AG04449 (cell line): ENCODE measurements around the gene ABCC6.
"Not testable (repeated sequence)": the region's sequence is repeated elsewhere in the genome, so short reads cannot be mapped to it uniquely, and the experiment has no call there.

Experiments used
- CTCF ChIA-PET: fragments of 350-600 bp; formaldehyde crosslinking; extraction: SDS; loops from one replicate; lab custom pipeline; 2021; ENCODE audit warnings: antibody characterized with exemption; lab: Yijun Ruan, JAX
- POLR2A ChIA-PET: fragments of 400-600, 350-600 bp; formaldehyde crosslinking; extraction: SDS; loops from one replicate; lab custom pipeline; 2020; ENCODE audit warnings: antibody characterized with exemption, inconsistent platforms; lab: Yijun Ruan, JAX
- DNase-seq: peaks from one replicate; pipeline ENCODE4 v3.0.0-alpha.2; 2010; ENCODE audit warnings: low read depth, low spot score
- H3K4me3 ChIP-seq: 2 replicates; pipeline ENCODE4 v1.5.1; 2011; ENCODE audit warnings: low read depth, mild to moderate bottlenecking, control low read depth, low read length
- TF ChIP-seq, protein P1 (sequence below): IDR thresholded peaks from one replicate; pipeline ENCODE4 v1.5.1; 2011; ENCODE audit warnings: mild to moderate bottlenecking, moderate library complexity, low read length, control low read depth, inconsistent platforms; ENCODE audit not compliant: insufficient read depth; ENCODE audit errors: missing control alignments

ABCC6 gene

DNA sequence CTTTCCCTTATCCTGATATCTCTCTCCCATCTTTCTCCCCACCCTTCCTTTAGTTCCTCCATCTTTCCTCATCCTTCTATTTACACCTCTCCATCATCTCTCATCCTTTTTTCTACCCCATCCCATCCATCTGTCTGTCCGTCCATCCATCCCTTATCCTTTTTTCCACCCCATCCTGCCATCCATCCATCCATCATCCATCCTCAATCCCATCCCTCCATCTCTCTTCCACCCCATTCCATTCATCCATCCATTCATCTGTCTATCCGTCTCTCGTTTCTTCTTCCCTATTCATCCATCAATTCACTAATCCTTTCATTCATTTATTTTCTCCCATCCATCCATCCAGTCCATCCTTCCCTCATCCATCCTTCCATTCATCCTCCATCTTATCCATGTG lies 68.1 kb downstream of the ABCC6 start:
- ChIA-PET POLR2A (no interaction called here), CTCF (no interaction called here)
- no peak for DNase-seq
- no peak overlapping the region for H3K4me3 ChIP-seq
- TF ChIP-seq, protein P1, sequence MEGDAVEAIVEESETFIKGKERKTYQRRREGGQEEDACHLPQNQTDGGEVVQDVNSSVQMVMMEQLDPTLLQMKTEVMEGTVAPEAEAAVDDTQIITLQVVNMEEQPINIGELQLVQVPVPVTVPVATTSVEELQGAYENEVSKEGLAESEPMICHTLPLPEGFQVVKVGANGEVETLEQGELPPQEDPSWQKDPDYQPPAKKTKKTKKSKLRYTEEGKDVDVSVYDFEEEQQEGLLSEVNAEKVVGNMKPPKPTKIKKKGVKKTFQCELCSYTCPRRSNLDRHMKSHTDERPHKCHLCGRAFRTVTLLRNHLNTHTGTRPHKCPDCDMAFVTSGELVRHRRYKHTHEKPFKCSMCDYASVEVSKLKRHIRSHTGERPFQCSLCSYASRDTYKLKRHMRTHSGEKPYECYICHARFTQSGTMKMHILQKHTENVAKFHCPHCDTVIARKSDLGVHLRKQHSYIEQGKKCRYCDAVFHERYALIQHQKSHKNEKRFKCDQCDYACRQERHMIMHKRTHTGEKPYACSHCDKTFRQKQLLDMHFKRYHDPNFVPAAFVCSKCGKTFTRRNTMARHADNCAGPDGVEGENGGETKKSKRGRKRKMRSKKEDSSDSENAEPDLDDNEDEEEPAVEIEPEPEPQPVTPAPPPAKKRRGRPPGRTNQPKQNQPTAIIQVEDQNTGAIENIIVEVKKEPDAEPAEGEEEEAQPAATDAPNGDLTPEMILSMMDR, result no peak

DNA sequence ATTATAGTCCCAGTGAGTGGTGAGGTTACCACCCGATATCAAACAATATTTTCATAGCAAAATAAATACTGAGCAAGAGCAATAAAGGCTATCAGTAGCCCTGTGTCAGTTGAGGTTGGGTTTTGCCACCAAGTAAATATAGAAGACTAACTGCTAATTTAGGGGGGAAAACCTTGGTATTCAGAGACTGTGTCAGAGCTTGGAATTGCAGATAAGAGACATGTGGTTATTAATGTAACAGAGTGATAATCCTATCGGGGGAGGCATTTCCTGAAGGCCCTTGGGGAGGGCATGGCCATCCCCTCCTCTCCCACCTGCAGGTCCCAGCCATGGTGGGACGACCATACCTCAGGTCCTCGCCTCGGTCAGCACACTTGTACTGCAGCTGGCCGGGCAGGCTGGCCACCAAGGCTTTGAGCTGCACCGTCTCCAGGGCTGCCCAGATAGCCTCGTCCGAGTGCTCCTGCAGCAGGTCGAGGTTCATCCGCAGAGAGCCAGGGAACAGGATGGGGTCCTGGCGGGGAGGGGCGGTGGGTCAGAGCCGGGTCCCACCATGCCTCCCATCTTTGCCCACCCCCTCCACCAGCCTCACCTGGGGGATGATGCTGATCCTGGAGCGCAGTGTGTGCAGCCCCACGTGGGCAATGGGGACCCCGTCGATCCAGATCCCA lies 68.9 kb downstream of the ABCC6 start:
- no peak overlapping the region for H3K4me3 ChIP-seq
- ChIA-PET CTCF (no interaction called here), POLR2A (no interaction called here)
- TF ChIP-seq, protein P1, result no peak
- no peak for DNase-seq

DNA sequence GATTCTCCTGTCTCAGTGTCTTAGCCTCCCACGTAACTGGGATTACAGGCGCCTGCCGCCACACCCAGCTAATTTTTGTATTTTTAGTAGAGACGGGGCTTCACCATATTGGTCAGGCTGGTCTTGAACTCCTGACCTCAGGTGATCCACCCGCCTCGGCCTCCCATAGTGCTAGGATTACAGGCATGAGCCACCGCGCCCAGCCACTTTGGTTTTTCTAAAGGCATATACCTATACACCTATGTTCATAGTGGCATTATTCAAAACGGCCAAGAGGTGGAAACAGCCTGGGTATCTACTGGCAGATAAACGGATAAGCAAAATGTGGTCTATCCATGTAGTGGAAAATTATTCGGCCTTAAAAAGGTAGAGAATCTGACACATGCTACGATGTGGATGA lies 70.3 kb downstream of the ABCC6 start:
- H3K4me3 ChIP-seq, CTCF ChIA-PET, POLR2A ChIA-PET, DNase-seq: not testable (repeated sequence)

DNA sequence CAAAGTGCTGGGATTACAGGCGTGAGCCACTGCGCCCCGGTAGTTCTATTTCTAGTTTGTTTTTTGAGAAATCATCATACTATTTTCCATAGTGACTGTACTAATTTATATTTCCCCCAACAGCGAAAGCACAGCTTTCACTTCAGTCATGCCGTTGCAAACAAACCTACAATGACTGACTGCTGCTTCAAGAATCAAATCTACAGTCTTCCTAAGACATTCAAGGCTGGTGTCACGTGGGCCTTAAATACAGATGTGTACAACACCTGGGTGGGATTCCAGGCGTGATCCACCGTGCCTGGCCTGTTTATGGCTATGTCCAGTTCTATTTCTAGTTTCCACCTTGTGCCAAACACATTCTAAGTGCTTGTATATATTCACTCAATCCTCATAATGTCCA lies 72.0 kb downstream of the ABCC6 start:
- H3K4me3 ChIP-seq, result no peak overlapping the region
- DNase-seq, result no peak
- ChIA-PET CTCF (no interaction called here), POLR2A (no interaction called here)
- TF ChIP-seq, protein P1, result no peak

- ChIA-PET CTCF (no interaction called here), POLR2A (no interaction called here)
- no peak overlapping the region for H3K4me3 ChIP-seq
- no peak for DNase-seq
- TF ChIP-seq, protein P1, result no peak
Observed at GRCh38 chr16:16150878-16151152, 72.5 kb downstream of the ABCC6 start.

- DNase-seq, result no peak
- TF ChIP-seq, protein P1, result no peak
- CTCF ChIA-PET, result no interaction called here
- no peak overlapping the region for H3K4me3 ChIP-seq
- POLR2A ChIA-PET, result no interaction called here
Observed at GRCh38 chr16:16150117-16150877, 73.0 kb downstream of the ABCC6 start.

GRCh38 chr16:16149710-16150116 lies 73.6 kb downstream of the ABCC6 start:
- TF ChIP-seq, protein P1, result no peak
- H3K4me3 ChIP-seq, result no peak overlapping the region
- POLR2A ChIA-PET, result no interaction called here
- no peak for DNase-seq
- CTCF ChIA-PET, result no interaction called here
